ENCODE results near the gene KIF1A.
"Not testable (repeated sequence)": the region's sequence is repeated elsewhere in the genome, so short reads cannot be mapped to it uniquely, and the experiment has no call there.

Gene KIF1A

GRCh38 chr2:240787521-240788472, 32.2 kb downstream of the KIF1A start:
- no peak for DNase-seq (ENCODE audit: low read depth in 2 of 2)

DNA sequence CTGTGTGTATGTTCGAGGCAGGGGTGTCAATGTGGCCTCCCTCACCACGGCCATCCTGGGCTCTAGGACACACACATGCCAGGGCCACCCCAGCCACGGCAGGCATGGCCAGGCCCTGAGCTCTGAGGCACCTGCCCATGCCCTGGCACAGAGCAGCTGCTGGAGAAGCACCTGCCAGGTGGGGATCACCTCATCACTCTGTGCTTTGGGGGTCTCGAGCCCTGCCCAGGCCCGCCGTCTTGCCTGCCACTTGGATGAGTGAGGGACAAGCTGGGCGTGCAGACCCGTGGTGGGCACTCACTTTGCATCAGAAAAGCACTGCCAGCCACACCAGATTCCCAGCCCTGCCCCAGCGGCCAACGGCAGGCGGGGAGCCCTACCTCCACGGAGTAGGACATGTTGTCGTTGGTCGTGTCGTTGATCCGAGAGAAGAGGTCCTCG, 33.1 kb downstream of the KIF1A start:
- DNase-seq (ENCODE audit: low read depth in 2 of 2): no peak

- DNase-seq (ENCODE audit: low read depth in 2 of 2): no peak
Observed at GRCh38 chr2:240786355-240786841, 33.6 kb downstream of the KIF1A start.

- no peak for DNase-seq (ENCODE audit: low read depth in 2 of 2)
Observed at GRCh38 chr2:240785424-240786335, 34.3 kb downstream of the KIF1A start.

DNA sequence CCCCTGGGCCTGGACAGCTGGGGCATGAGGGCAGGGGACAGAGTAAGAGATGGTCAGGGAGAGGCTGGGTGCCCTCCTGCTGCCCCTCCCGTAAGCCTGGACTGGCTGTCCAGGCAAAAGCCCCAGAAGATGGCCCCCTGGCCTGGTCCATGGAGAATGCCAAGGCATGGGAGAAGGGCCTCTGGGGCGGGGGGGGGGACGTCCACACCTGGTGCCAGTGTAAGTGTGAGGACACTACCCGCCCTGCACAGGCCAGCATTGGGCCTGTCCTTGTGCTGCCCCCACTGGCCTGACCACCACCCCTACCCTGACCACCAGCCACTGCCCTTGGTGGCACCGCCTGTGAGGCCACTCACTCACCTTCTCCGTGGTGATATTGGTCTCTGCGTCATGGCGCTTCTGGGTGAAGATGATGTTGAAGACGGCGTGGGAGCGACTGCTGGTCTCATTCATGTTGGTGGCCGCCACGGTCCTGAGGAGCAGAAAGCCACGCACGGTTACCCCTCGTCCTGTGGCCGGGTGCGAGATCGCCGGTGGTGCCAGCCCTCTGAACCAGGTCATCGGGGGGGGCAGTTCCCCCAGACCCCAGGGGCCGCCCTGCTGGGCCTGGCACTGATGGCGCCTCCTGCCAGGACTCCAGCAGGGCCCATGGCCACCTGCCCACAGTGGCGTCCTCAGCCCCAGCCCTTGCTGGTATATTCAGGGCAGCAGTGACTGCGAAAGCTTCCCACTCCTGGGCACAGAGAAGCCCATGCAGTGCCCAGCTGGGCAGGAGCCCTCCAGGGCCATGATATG, 35.2 kb downstream of the KIF1A start:
- DNase-seq (ENCODE audit: low read depth in 2 of 2): no peak

DNA sequence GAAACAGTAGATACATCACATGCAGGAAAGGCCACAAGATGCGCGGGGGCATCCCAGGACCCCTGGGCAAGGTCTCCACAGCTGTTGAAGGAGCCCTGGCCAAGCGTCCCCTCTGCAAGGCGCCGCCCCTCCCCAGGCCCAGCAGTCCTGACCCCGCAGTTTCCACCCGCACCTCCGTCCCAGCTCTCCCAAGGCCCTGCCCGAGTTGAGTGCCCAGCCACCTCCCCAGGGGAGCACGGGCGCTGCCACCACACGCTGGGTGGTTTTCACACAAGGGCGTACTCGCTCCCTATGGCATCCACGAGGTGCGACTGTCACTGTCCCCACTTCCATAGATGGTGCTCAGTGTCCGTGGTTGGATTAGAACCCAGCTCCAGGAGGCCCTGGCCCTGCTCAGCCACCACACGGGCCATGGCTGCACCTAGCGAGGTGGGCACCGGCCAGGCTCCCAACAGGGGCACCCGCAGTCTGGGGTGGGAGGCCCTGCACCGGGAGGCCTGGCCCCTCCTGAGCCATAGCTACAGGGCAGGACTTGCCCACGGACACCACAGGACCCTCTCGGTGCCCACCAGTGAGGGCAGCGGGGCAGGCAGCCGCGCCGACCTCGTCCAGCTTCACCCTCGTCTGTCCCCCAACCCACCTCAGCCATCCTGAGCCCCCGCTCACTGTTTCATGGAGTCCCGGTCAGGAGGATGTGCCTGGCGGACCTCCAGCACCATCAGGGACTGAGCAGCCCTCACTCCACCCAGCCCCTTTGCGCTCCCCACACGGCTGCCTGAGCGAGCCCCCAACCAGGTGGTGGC, 36.0 kb downstream of the KIF1A start:
- no peak for DNase-seq (ENCODE audit: low read depth in 2 of 2)

DNA sequence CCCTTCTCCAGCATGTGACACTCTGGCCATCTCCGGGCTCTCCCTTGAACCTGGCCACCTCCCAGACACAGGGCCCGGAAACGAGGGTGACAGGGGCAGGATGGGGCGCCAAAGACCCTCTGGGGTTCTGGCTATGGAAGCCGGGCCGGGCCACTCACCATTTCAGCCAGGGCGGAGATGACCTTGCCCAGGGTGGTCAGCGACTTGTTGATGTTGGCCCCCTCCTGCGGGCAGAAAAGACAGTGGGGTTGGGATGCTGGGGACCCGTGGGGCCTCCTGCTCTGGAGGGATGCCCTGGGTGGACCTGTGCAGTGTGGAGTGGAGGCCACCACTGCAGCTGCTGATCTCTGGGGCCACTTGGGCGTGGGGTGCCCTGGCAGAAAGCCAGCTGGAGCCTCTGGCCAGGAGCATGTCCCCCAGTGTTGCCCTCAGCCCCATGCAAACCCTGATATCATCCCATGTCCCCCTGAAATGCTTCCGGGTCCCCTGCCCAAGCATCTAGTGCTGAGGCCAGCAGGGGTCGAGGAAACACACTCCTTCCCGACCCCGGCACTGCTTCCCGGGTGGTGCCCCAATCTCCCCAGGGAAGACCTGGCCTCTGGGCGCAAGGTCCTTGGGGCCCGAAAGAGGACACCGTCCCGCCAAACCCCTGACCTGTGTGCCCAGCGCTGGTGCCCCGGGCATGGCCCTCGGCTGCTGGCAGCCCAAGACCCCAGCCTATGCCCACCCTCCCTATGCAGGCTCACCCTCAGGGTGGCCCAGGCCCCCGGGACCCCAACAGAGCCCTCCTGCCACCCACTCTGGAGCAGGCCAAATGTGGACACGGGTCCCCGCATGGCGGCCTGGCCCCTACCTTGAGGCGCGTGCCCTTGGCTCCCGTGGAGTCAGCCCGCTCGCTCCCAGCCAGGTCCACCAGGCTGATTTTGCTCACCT, 36.9 kb downstream of the KIF1A start:
- DNase-seq (ENCODE audit: low read depth in 2 of 2): no peak

DNA sequence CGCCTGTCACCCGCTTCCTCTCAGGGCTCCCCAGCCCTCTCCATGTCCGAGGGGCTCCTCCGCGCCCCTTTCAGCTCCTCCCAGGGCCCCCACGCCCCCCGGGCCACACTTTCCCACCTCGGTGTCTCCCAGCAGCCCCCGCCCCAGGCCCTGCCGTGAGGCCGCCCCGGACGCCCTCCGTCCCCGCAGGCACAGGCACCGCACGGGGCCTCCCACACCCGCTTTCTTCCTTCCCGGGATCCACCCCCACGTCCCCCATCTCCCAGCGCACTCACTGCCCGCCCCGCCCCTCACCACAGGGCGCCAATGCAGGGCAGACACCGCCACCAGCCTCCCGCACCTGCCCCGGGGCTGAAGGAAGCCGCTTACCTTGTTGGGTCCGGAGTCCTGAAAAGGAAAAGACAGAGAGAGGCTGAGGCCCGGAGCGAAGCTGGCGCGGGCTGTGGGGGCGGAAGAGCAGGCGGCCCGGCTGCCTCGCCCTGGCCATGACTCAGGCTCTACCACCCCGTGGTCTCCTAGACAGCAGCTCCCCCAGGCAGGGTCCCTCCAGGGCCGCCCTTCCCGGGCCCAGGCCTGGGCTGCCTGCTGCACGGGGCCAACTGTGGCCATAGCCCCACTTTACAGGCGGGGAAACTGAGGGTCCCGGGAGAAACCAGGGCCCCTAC, 37.7 kb downstream of the KIF1A start:
- no peak for DNase-seq (ENCODE audit: low read depth in 2 of 2)

GRCh38 chr2:240781471-240782220, 38.4 kb downstream of the KIF1A start:
- DNase-seq (ENCODE audit: low read depth in 2 of 2): no peak

- no peak for DNase-seq (ENCODE audit: low read depth in 2 of 2)
Observed at GRCh38 chr2:240780023-240780700, 39.9 kb downstream of the KIF1A start.

GRCh38 chr2:240779250-240779832, 40.7 kb downstream of the KIF1A start:
- not testable (repeated sequence) for DNase-seq (ENCODE audit: low read depth in 2 of 2)

DNA sequence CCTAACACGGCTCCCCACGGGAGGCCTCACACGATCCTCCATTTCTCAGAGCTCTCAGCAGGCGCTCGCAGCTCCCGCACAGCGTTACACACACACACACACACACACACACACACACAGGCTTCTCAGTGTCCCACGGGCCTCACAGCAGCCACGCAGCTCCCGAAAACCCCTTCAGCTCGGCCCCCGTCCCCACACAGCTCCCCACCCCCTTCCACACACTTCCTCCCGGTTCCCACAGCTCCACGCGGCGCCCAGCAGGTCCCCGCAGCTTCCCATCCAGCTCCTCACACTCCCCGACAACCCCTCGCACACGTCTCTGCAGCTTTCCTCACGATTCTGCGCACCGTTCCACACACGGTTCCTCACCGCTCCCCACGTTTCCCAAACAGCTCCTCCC, 41.6 kb downstream of the KIF1A start:
- no peak for DNase-seq (ENCODE audit: low read depth in 2 of 2)

DNA sequence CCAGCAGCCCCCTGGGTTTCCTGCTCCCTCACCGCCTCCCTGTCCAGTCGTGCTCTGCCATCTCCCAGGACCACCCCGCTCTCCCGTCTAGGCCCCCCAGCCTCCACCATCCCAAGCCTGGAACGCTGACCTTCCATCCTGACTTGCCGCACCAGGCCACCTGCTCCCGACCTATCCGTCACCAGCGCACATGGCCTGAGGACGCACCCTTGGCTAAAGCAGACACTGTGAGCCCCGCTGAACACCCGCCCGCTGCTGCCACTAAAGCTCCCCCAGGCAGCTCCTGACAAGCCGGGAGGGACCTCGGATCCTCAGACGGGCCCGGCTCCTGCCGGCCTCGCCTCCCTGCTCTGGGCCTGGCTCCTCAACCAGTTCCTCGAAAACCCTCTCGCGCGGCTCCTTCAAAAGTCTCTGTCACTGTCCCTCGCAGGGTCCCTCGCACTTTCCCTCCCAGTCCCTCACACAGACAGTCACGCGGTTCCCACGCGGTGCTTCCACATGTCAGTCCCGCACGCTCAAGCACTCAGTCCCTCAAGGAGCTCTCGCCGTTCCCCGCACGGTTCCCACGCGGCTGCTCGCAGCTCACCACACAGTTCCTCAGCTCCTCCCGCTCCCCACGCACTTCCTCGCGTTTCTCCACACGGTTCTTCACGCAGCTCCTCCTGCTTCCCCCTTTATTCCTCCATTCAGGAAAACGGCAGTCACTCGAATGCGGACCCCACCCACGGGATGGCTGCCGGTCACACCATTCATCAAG, 42.4 kb downstream of the KIF1A start:
- DNase-seq (ENCODE audit: low read depth in 2 of 2): no peak

DNA sequence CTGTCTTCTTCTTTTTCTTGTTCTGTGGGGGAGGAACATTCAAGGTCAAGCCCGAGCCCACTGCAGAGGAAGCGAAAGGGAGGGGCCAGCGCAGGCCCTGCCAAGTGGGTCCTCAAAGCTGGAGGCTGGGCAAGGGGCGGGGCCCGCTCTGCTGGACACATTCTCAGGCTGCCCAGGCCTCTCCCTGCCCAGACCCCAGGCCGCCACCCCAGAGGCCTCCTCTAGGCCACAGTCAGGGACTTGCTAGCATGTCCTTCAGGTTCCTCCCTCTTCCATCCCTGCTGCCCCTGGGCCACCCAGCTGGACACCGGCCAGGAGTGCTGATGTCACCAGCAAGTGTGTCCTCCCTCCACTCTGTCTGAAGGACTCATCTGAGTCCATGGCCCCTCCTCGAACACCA, 44.1 kb downstream of the KIF1A start:
- no peak for DNase-seq (ENCODE audit: low read depth in 2 of 2)

DNA sequence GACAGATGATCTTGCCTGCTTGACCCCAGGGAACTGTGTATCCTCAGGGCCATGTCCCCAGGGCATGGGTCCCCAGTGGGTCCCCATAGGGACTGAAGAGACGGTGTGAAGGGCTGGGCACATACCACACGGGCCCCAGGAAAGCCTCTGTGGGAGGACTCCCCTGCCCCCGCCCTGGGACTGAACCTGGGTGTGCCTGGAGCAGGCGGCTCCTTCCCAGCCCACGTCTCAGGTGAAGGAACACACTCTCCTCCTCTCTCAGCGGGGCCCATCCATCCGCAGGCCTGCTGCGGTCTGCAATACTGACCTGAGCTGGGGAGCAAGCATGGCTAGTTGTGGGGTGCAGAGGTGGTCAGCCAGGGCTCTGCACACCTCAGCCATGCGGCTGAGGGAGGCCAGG, 45.2 kb downstream of the KIF1A start:
- no peak for DNase-seq (ENCODE audit: low read depth in 2 of 2)

DNA sequence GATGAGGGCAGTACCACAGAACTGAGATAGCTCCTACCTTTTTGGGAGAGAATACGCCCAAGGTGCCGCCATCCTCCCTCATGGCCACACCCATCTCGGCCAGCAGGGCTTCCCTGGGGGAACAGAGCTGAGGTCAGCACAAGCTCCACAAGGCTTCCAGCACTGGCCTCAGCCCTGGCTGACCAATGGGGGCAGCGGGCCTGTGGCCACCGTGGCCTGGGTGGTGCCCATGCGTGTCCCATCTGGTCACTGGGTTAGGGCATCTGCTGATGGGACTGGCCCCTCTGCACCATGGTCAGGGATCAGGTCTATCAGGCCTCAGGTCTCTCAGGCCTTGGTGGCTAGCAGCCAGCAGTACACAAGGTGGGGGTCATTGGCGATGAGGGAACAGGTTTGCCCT, 50.9 kb downstream of the KIF1A start:
- no peak for DNase-seq (ENCODE audit: low read depth in 2 of 2)

- no peak for DNase-seq (ENCODE audit: low read depth in 2 of 2)
Observed at GRCh38 chr2:240768216-240768615, 51.8 kb downstream of the KIF1A start.
